Activated T-helper 1 cell treated with anti-CD3 and anti-CD28 coated beads, Interleukin-12 subunit alpha, Interleukin-12 subunit beta, Interleukin-2, Interleukin-4 antibody, amounts not matched to agents 30 ng/mL and 10 ng/mL and 1 ng/mL, durations not matched to agents 14 hours and 24 hours and 36 hours (primary cell): ENCODE measurements around the gene HOXC12. TPM values are rescaled to one million over a fixed set of nuclear protein-coding genes. Genes with fewer than 3 reads are reported as not detected.

Experiments
- DNase-seq: peaks from one replicate; pipeline ENCODE4 v3.0.0; 2021; ENCODE audit warnings: low spot score
- H3K27ac Mint-ChIP-seq: one replicate; pipeline ENCODE4 v1.8.0; 2021; ENCODE audit warnings: mild to moderate bottlenecking, mixed read lengths
- H3K27me3 Mint-ChIP-seq: one replicate; pipeline ENCODE4 v1.8.0; 2022; ENCODE audit warnings: mild to moderate bottlenecking, moderate library complexity, mixed read lengths; ENCODE audit not compliant: insufficient read depth
- H3K36me3 Mint-ChIP-seq: one replicate; pipeline ENCODE4 v1.8.0; 2021; ENCODE audit warnings: low read depth, mixed read lengths
- H3K4me1 Mint-ChIP-seq: one replicate; pipeline ENCODE4 v1.8.0; 2021; ENCODE audit warnings: low read depth, mixed read lengths
- H3K4me3 Mint-ChIP-seq: one replicate; pipeline ENCODE4 v1.8.0; 2021; ENCODE audit warnings: mild to moderate bottlenecking, moderate library complexity, mixed read lengths
- H3K9me3 Mint-ChIP-seq: one replicate; pipeline ENCODE4 v1.8.0; 2021; ENCODE audit warnings: mixed read lengths
- intact Hi-C: fragments of 100-400 bp; cut with micrococcal nuclease; formaldehyde crosslinking; loops from one replicate; pipeline ENCODE4 v1.15.1; 2024
- total RNA-seq: library from RNA; stranded (reverse); gene quantifications from 2 replicates; pipeline ENCODE4 v1.2.3, GENCODE V29; 2022

Gene HOXC12
- total RNA-seq, 1 donor from 2014 or later = not detected

- H3K36me3 Mint-ChIP-seq = peaks cover 3% of the 10 kb centered on the region
- no peak overlapping the region for H3K27ac Mint-ChIP-seq
- peaks cover 1% of the 10 kb centered on the region for H3K4me1 Mint-ChIP-seq
- H3K4me3 Mint-ChIP-seq = no peak overlapping the region
- intact Hi-C loops = loop anchor here (2.0 to 10.0 kb wide), 2 partner anchors 14 to 46 kb away; partner anchors contain the start of gene HOXC13
- peaks cover 93% of the 10 kb centered on the region for H3K27me3 Mint-ChIP-seq
- DNase-seq = no peak
- H3K9me3 Mint-ChIP-seq = no peaks in the 10 kb centered on the region
These were observed 26.2 kb downstream of the HOXC12 start for GRCh38 chr12:53980802-53981496.

- no peak for DNase-seq
- H3K27ac Mint-ChIP-seq = peak overlapping the region; percentile 18
- H3K9me3 Mint-ChIP-seq = no peaks in the 10 kb centered on the region
- H3K27me3 Mint-ChIP-seq = peaks cover 93% of the 10 kb centered on the region
- intact Hi-C loops = loop anchor here (2.0 to 10.0 kb wide), 3 partner anchors 15 to 47 kb away; partner anchors contain the start of gene HOXC13
- H3K4me3 Mint-ChIP-seq = no peak overlapping the region
- peaks cover 3% of the 10 kb centered on the region for H3K36me3 Mint-ChIP-seq
- no peaks in the 10 kb centered on the region for H3K4me1 Mint-ChIP-seq
These were observed 27.2 kb downstream of the HOXC12 start for GRCh38 chr12:53981634-53982565.

GRCh38 chr12:53982648-53983567 is 28.2 kb downstream of the HOXC12 start:
- no peak overlapping the region for H3K4me3 Mint-ChIP-seq
- intact Hi-C loops = loop anchor here (2.0 to 10.0 kb wide), 2 partner anchors 14 to 48 kb away; partner anchors contain the start of gene HOXC13
- no peaks in the 10 kb centered on the region for H3K9me3 Mint-ChIP-seq
- peaks cover 3% of the 10 kb centered on the region for H3K36me3 Mint-ChIP-seq
- no peaks in the 10 kb centered on the region for H3K4me1 Mint-ChIP-seq
- peaks cover 92% of the 10 kb centered on the region for H3K27me3 Mint-ChIP-seq
- no peak for DNase-seq
- peak overlapping the region; percentile 61 for H3K27ac Mint-ChIP-seq

- DNase-seq = no peak
- H3K4me1 Mint-ChIP-seq = peaks cover 5% of the 10 kb centered on the region
- H3K27me3 Mint-ChIP-seq = peaks cover 93% of the 10 kb centered on the region
- intact Hi-C loops = loop anchor here (2.0 to 10.0 kb wide), 2 partner anchors 13 to 49 kb away; partner anchors contain the start of gene HOXC13
- H3K9me3 Mint-ChIP-seq = no peaks in the 10 kb centered on the region
- H3K4me3 Mint-ChIP-seq = no peak overlapping the region
- H3K36me3 Mint-ChIP-seq = peaks cover 3% of the 10 kb centered on the region
- peak overlapping the region; percentile 61 for H3K27ac Mint-ChIP-seq
These were observed 28.9 kb downstream of the HOXC12 start for GRCh38 chr12:53983568-53983949.

GRCh38 chr12:53983950-53984572 is 29.4 kb downstream of the HOXC12 start:
- H3K27ac Mint-ChIP-seq = peak overlapping the region; percentile 61

GRCh38 chr12:53984901-53985691 is 30.4 kb downstream of the HOXC12 start, which contains the start of gene HOXC10:
TSS of gene HOXC10 (plus strand) at chr12:53985146. CDS start at chr12:53985260, 114 bp downstream.
- peak; percentile 62 for DNase-seq
- Mint-ChIP-seq H3K36me3 (peaks cover 1% of the 10 kb centered on the region), H3K9me3 (no peaks in the 10 kb centered on the region), H3K4me1 (peaks cover 21% of the 10 kb centered on the region), H3K4me3 (peak within 1 kb of the TSS; percentile 48), H3K27me3 (peaks cover 93% of the 10 kb centered on the region), H3K27ac (peak within 1 kb of the TSS; percentile 61)
- intact Hi-C loops = loop anchor here (10.0 kb wide), 1 partner anchor 50 kb away; the partner anchor contains the start of gene HOXC13

More at GRCh38 chr12:53983950-53984572, 29.4 kb downstream of the HOXC12 start:
- H3K27me3 Mint-ChIP-seq = peaks cover 93% of the 10 kb centered on the region
- DNase-seq = no peak
- peaks cover 10% of the 10 kb centered on the region for H3K4me1 Mint-ChIP-seq
- intact Hi-C loops = loop anchor here (2.0 to 10.0 kb wide), 2 partner anchors 13 to 49 kb away; partner anchors contain the start of gene HOXC13
- peaks cover 3% of the 10 kb centered on the region for H3K36me3 Mint-ChIP-seq
- no peak overlapping the region for H3K4me3 Mint-ChIP-seq
- H3K9me3 Mint-ChIP-seq = no peaks in the 10 kb centered on the region

- Mint-ChIP-seq H3K9me3 (no peaks in the 10 kb centered on the region), H3K4me3 (no peak overlapping the region), H3K27me3 (peaks cover 93% of the 10 kb centered on the region), H3K36me3 (no peaks in the 10 kb centered on the region), H3K4me1 (peaks cover 25% of the 10 kb centered on the region), H3K27ac (peak overlapping the region; percentile 23)
- intact Hi-C loops = loop anchor here (10.0 kb wide), 1 partner anchor 51 kb away; the partner anchor contains the start of gene HOXC13
- DNase-seq = no peak
These were observed 30.9 kb downstream of the HOXC12 start for GRCh38 chr12:53985692-53985993.

GRCh38 chr12:53985994-53986685 is 31.4 kb downstream of the HOXC12 start:
- no peak overlapping the region for H3K4me3 Mint-ChIP-seq
- H3K9me3 Mint-ChIP-seq = no peaks in the 10 kb centered on the region
- H3K27ac Mint-ChIP-seq = no peak overlapping the region
- peaks cover 93% of the 10 kb centered on the region for H3K27me3 Mint-ChIP-seq
- H3K4me1 Mint-ChIP-seq = peaks cover 25% of the 10 kb centered on the region
- H3K36me3 Mint-ChIP-seq = no peaks in the 10 kb centered on the region
- DNase-seq = no peak
- intact Hi-C loops = loop anchor here (10.0 kb wide), 1 partner anchor 51 kb away; the partner anchor contains the start of gene HOXC13

- Mint-ChIP-seq H3K36me3 (no peaks in the 10 kb centered on the region), H3K27me3 (peaks cover 91% of the 10 kb centered on the region), H3K4me1 (peaks cover 25% of the 10 kb centered on the region), H3K27ac (no peak overlapping the region), H3K4me3 (no peak overlapping the region), H3K9me3 (no peaks in the 10 kb centered on the region)
- intact Hi-C loops = loop anchor here (10.0 kb wide), 1 partner anchor 52 kb away; the partner anchor contains the start of gene HOXC13
- DNase-seq = no peak
These were observed 32.2 kb downstream of the HOXC12 start for GRCh38 chr12:53986686-53987483.

GRCh38 chr12:53987787-53988230 is 33.1 kb downstream of the HOXC12 start:
- no peak for DNase-seq
- Mint-ChIP-seq H3K27me3 (peaks cover 93% of the 10 kb centered on the region), H3K4me1 (peaks cover 25% of the 10 kb centered on the region), H3K36me3 (no peaks in the 10 kb centered on the region), H3K4me3 (no peak overlapping the region), H3K9me3 (no peaks in the 10 kb centered on the region), H3K27ac (no peak overlapping the region)
- intact Hi-C loops = loop anchor here (10.0 kb wide), 1 partner anchor 53 kb away; the partner anchor contains the start of gene HOXC13
